ENCODE measurements around the gene ACSF3. TPM values are rescaled to one million over a fixed set of nuclear protein-coding genes. Genes with fewer than 3 reads are reported as not detected.

Gene ACSF3
- total and polyA plus RNA-seq, 2 donors (not counting 1 experiment from before 2014, with no cell fraction given), result 9.2 to 23.1 TPM

- DNase-seq (ENCODE audit: low read depth in 2 of 2), result no peak
- no peaks in the 10 kb centered on the region for H3K9me3 ChIP-seq (ENCODE audit: control insufficient read depth, insufficient read depth, low read depth, low read length)
- no peak overlapping the region for H3K4me3 ChIP-seq (replicated peaks in 1 of 4; ENCODE audit: control extremely low read depth in 1 of 4, insufficient read depth in 1 of 4, low read depth in 3 of 4, low read length in 4 of 4)
- no peak overlapping the region for H3K9ac ChIP-seq (ENCODE audit: insufficient read depth, low read length)
- TF ChIP-seq EZH2 (IDR thresholded peaks at IDR 0.05; ENCODE audit: low read length, missing control alignments), result no peak
- TF ChIP-seq CTCF (conservative IDR thresholded peaks at IDR 0.05 in 1 of 2, IDR thresholded peaks at IDR 0.05 in 1 of 2; ENCODE audit: low read depth in 1 of 2, low read length in 2 of 2), result no peak
- H3K27me3 ChIP-seq (ENCODE audit: control insufficient read depth, insufficient read depth, low read length), result no peaks in the 10 kb centered on the region
- H3K4me2 ChIP-seq (ENCODE audit: extremely low read depth, insufficient read depth, low read length), result no peak overlapping the region
- H3K27ac ChIP-seq (ENCODE audit: insufficient read depth, low read length), result no peak overlapping the region
- H3K4me1 ChIP-seq (ENCODE audit: control insufficient read depth, extremely low read depth, insufficient read depth, low read length), result no peaks in the 10 kb centered on the region
- no peaks in the 10 kb centered on the region for H4K20me1 ChIP-seq (ENCODE audit: control insufficient read depth, extremely low read depth, insufficient read depth, low read length)
- peaks cover 6% of the 10 kb centered on the region for H3K36me3 ChIP-seq (ENCODE audit: control insufficient read depth, insufficient read depth, low read length)
- no peak overlapping the region for H2AFZ ChIP-seq (ENCODE audit: low read length)
- no peaks in the 10 kb centered on the region for H3K79me2 ChIP-seq (ENCODE audit: control insufficient read depth, insufficient read depth, low read length)
These were observed 35.7 kb downstream of the ACSF3 start for GRCh38 chr16:89129378-89129777.

GRCh38 chr16:89130448-89130847, 36.8 kb downstream of the ACSF3 start:
- DNase-seq (ENCODE audit: low read depth in 2 of 2), result no peak
- H3K9ac ChIP-seq (ENCODE audit: insufficient read depth, low read length), result no peak overlapping the region
- TF ChIP-seq CTCF (conservative IDR thresholded peaks at IDR 0.05 in 1 of 2, IDR thresholded peaks at IDR 0.05 in 1 of 2; ENCODE audit: low read depth in 1 of 2, low read length in 2 of 2), result no peak
- no peak for TF ChIP-seq EZH2 (IDR thresholded peaks at IDR 0.05; ENCODE audit: low read length, missing control alignments)
- no peaks in the 10 kb centered on the region for H4K20me1 ChIP-seq (ENCODE audit: control insufficient read depth, extremely low read depth, insufficient read depth, low read length)
- H3K4me1 ChIP-seq (ENCODE audit: control insufficient read depth, extremely low read depth, insufficient read depth, low read length), result no peaks in the 10 kb centered on the region
- no peak overlapping the region for H3K4me3 ChIP-seq (replicated peaks in 1 of 4; ENCODE audit: control extremely low read depth in 1 of 4, insufficient read depth in 1 of 4, low read depth in 3 of 4, low read length in 4 of 4)
- no peaks in the 10 kb centered on the region for H3K27me3 ChIP-seq (ENCODE audit: control insufficient read depth, insufficient read depth, low read length)
- H3K4me2 ChIP-seq (ENCODE audit: extremely low read depth, insufficient read depth, low read length), result no peak overlapping the region
- no peak overlapping the region for H2AFZ ChIP-seq (ENCODE audit: low read length)
- H3K79me2 ChIP-seq (ENCODE audit: control insufficient read depth, insufficient read depth, low read length), result no peaks in the 10 kb centered on the region
- peaks cover 7% of the 10 kb centered on the region for H3K36me3 ChIP-seq (ENCODE audit: control insufficient read depth, insufficient read depth, low read length)
- H3K9me3 ChIP-seq (ENCODE audit: control insufficient read depth, insufficient read depth, low read depth, low read length), result no peaks in the 10 kb centered on the region
- H3K27ac ChIP-seq (ENCODE audit: insufficient read depth, low read length), result no peak overlapping the region

DNA sequence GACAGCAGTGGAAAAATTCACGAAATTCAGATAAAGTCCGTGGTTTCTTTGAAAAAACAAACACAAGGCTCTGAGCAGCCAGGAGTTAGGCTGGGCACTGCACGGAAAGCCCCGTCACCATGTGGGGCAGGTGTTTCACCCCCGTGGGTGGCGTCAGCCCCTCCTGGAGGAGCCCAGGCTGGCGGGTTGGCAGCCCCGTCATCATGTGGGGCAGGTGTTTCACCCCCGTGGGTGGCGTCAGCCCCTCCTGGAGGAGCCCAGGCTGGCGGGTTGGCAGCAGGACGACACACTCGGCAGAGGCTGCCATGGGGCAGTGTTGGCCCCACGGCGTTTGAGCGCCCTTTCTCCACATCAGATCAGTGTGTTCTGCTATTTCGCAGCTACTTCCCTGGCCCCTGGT, 38.1 kb downstream of the ACSF3 start:
- Histone ChIP-seq H3K4me3 (replicated peaks in 1 of 4; ENCODE audit: control extremely low read depth in 1 of 4, insufficient read depth in 1 of 4, low read depth in 3 of 4, low read length in 4 of 4) (no peak overlapping the region), H3K27me3 (ENCODE audit: control insufficient read depth, insufficient read depth, low read length) (no peaks in the 10 kb centered on the region), H3K9ac (ENCODE audit: insufficient read depth, low read length) (no peak overlapping the region), H3K4me1 (ENCODE audit: control insufficient read depth, extremely low read depth, insufficient read depth, low read length) (no peaks in the 10 kb centered on the region), H3K4me2 (ENCODE audit: extremely low read depth, insufficient read depth, low read length) (no peak overlapping the region), H3K27ac (ENCODE audit: insufficient read depth, low read length) (no peak overlapping the region), H2AFZ (ENCODE audit: low read length) (no peak overlapping the region), H3K79me2 (ENCODE audit: control insufficient read depth, insufficient read depth, low read length) (no peaks in the 10 kb centered on the region), H4K20me1 (ENCODE audit: control insufficient read depth, extremely low read depth, insufficient read depth, low read length) (no peaks in the 10 kb centered on the region), H3K36me3 (ENCODE audit: control insufficient read depth, insufficient read depth, low read length) (peaks cover 7% of the 10 kb centered on the region), H3K9me3 (ENCODE audit: control insufficient read depth, insufficient read depth, low read depth, low read length) (no peaks in the 10 kb centered on the region)
- DNase-seq (ENCODE audit: low read depth in 2 of 2), result no peak
- TF ChIP-seq CTCF (conservative IDR thresholded peaks at IDR 0.05 in 1 of 2, IDR thresholded peaks at IDR 0.05 in 1 of 2; ENCODE audit: low read depth in 1 of 2, low read length in 2 of 2) (no peak), EZH2 (IDR thresholded peaks at IDR 0.05; ENCODE audit: low read length, missing control alignments) (no peak)

Measured in fibroblast of lung (primary cell).